SK-N-SH (cell line): ENCODE measurements around the gene IRF2.

ENCODE experiments used
- CTCF ChIP-seq: fragments of 200-600 bp; sonication (generic); IDR thresholded peaks from 2 replicates; pipeline ENCODE4 v1.6.1; 2017; ENCODE audit warnings: antibody characterized with exemption, mild to moderate bottlenecking, moderate library complexity
- ELF1 ChIP-seq: IDR thresholded peaks from 2 replicates; pipeline ENCODE4 v1.4.0; 2012
- FOSL2 ChIP-seq: IDR thresholded peaks from 2 replicates; pipeline ENCODE4 v1.4.0; 2012; ENCODE audit warnings: low read depth, mild to moderate bottlenecking, moderate library complexity, borderline replicate concordance
- MAX ChIP-seq: IDR thresholded peaks from 2 replicates; pipeline ENCODE4 v1.4.0; 2012; ENCODE audit warnings: low read depth
- PBX3 ChIP-seq: IDR thresholded peaks from 2 replicates; pipeline ENCODE4; 2012
- RCOR1 ChIP-seq: fragments of 150-350 bp; IDR thresholded peaks from 2 replicates; pipeline ENCODE4 v1.6.1; 2017; ENCODE audit warnings: antibody characterized with exemption, low read length
- SIN3A ChIP-seq: IDR thresholded peaks from 2 replicates; pipeline ENCODE4 v1.6.1; 2012; ENCODE audit warnings: low read depth, mild to moderate bottlenecking, low read length, moderate library complexity, borderline replicate concordance
- TCF12 ChIP-seq: IDR thresholded peaks from 2 replicates; pipeline ENCODE4 v1.4.0; 2012

- TF ChIP-seq CTCF (no peak), SIN3A (no peak), FOSL2 (no peak), ELF1 (no peak), MAX (no peak), TCF12 (no peak), RCOR1 (no peak), PBX3 (no peak)
Measured at GRCh38 chr4:184463856-184464255, 10.5 kb downstream of the IRF2 start.
